ENCODE data around the gene SLC2A13. TPM values are rescaled to one million over a fixed set of nuclear protein-coding genes. Genes with fewer than 3 reads are reported as not detected.
A peak's percentile ranks its signal among the peaks of the same experiment; 100 is the strongest.

SLC2A13 gene
- polyA plus RNA-seq, 1 donor (not counting 4 experiments of a cell fraction or from before 2014, with no cell fraction given): 1.1 TPM

GRCh38 chr12:40078266-40078665 is 27.6 kb downstream of the SLC2A13 start:
- Histone ChIP-seq H3K79me2 (ENCODE audit: control insufficient read depth, insufficient read depth, low read length) (no peaks in the 10 kb centered on the region), H3K27me3 (ENCODE audit: control insufficient read depth, extremely low read depth, insufficient read depth, low read length) (no peaks in the 10 kb centered on the region), H3K9me3 (ENCODE audit: control insufficient read depth, low read depth, low read length) (no peaks in the 10 kb centered on the region), H3K4me2 (ENCODE audit: control insufficient read depth, extremely low read depth, insufficient read depth, low read depth, low read length) (no peak overlapping the region), H4K20me1 (ENCODE audit: control insufficient read depth, extremely low read depth, insufficient read depth, low read length) (no peaks in the 10 kb centered on the region), H2AFZ (ENCODE audit: control insufficient read depth, low read length) (no peak overlapping the region), H3K9me1 (ENCODE audit: control insufficient read depth, extremely low read depth, insufficient read depth, low read length) (no peaks in the 10 kb centered on the region), H3K4me3 (ENCODE audit: control insufficient read depth in 2 of 3, extremely low read depth in 1 of 3, insufficient read depth in 2 of 3, low read depth in 1 of 3, low read length in 3 of 3) (no peak overlapping the region), H3K9ac (ENCODE audit: control insufficient read depth, extremely low read depth, insufficient read depth, low read length) (no peak overlapping the region), H3K4me1 (ENCODE audit: control insufficient read depth, extremely low read depth, insufficient read depth, low read length) (no peaks in the 10 kb centered on the region), H3K36me3 (ENCODE audit: control insufficient read depth in 2 of 2, extremely low read depth in 1 of 2, insufficient read depth in 2 of 2, low read length in 2 of 2) (no peaks in the 10 kb centered on the region), H3K27ac (ENCODE audit: control insufficient read depth, insufficient read depth, low read length) (no peak overlapping the region)
- DNase-seq (ENCODE audit: low read depth, low spot score): no peak
- TF ChIP-seq EZH2 (IDR thresholded peaks at IDR 0.05; ENCODE audit: low read length) (no peak), CTCF (optimal IDR thresholded peaks at IDR 0.05 in 1 of 3, IDR thresholded peaks at IDR 0.05 in 1 of 3, conservative IDR thresholded peaks at IDR 0.05 in 1 of 3; ENCODE audit: extremely low read depth in 1 of 3, insufficient read depth in 2 of 3, low read length in 3 of 3) (no peak)
- peak; percentile 41 for FAIRE-seq
- dilution Hi-C loops (cut with MboI; ENCODE audit: extremely low pct_ligation_motif_present, low sequenced_read_pairs): no loop called here

DNA sequence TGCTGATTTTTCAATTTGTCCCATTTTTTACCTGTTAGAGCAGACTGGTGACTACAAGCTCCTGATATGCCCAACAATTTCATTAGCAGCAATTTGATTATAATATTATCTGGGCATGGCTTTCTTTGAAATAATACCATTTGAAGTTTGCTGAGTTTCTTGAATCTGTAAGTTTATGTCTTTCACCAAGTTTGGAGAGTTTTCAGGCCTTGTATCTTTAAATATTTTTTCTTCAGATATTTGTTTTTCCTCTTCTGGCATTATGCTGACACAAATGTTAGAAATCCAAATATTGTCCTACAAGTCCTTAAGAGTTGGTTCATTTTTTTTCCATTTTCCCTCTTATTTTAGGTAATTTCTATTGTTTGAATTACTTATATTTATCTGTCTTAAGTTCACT is 30.4 kb downstream of the SLC2A13 start:
- Histone ChIP-seq H3K79me2 (ENCODE audit: control insufficient read depth, insufficient read depth, low read length) (no peaks in the 10 kb centered on the region), H3K4me3 (ENCODE audit: control insufficient read depth in 2 of 3, extremely low read depth in 1 of 3, insufficient read depth in 2 of 3, low read depth in 1 of 3, low read length in 3 of 3) (no peak overlapping the region), H3K36me3 (ENCODE audit: control insufficient read depth in 2 of 2, extremely low read depth in 1 of 2, insufficient read depth in 2 of 2, low read length in 2 of 2) (no peaks in the 10 kb centered on the region), H3K4me2 (ENCODE audit: control insufficient read depth, extremely low read depth, insufficient read depth, low read depth, low read length) (no peak overlapping the region), H3K9ac (ENCODE audit: control insufficient read depth, extremely low read depth, insufficient read depth, low read length) (no peak overlapping the region), H3K9me1 (ENCODE audit: control insufficient read depth, extremely low read depth, insufficient read depth, low read length) (no peaks in the 10 kb centered on the region), H2AFZ (ENCODE audit: control insufficient read depth, low read length) (no peak overlapping the region), H3K4me1 (ENCODE audit: control insufficient read depth, extremely low read depth, insufficient read depth, low read length) (no peaks in the 10 kb centered on the region), H3K27me3 (ENCODE audit: control insufficient read depth, extremely low read depth, insufficient read depth, low read length) (no peaks in the 10 kb centered on the region), H3K9me3 (ENCODE audit: control insufficient read depth, low read depth, low read length) (no peaks in the 10 kb centered on the region), H4K20me1 (ENCODE audit: control insufficient read depth, extremely low read depth, insufficient read depth, low read length) (no peaks in the 10 kb centered on the region), H3K27ac (ENCODE audit: control insufficient read depth, insufficient read depth, low read length) (no peak overlapping the region)
- TF ChIP-seq CTCF (optimal IDR thresholded peaks at IDR 0.05 in 1 of 3, IDR thresholded peaks at IDR 0.05 in 1 of 3, conservative IDR thresholded peaks at IDR 0.05 in 1 of 3; ENCODE audit: extremely low read depth in 1 of 3, insufficient read depth in 2 of 3, low read length in 3 of 3) (no peak), EZH2 (IDR thresholded peaks at IDR 0.05; ENCODE audit: low read length) (no peak)
- dilution Hi-C loops (cut with MboI; ENCODE audit: extremely low pct_ligation_motif_present, low sequenced_read_pairs): no loop called here
- no peak for FAIRE-seq
- DNase-seq (ENCODE audit: low read depth, low spot score): no peak

All from keratinocyte (primary cell).